CD14-positive monocyte (primary cell): ENCODE data around the gene TPP2. TPM values are rescaled to one million over a fixed set of nuclear protein-coding genes. Genes with fewer than 3 reads are reported as not detected.

Source experiments
- DNase-seq, 3 donors: peaks; one replicate each; pipeline ENCODE4 v3.0.0-alpha.2; 2011 to 2022
- H2AFZ ChIP-seq: 2 replicates; pipeline ENCODE4 v1.6.0; 2012; ENCODE audit warnings: mild to moderate bottlenecking, low read depth, low read length, inconsistent platforms; ENCODE audit not compliant: insufficient read depth, poor library complexity, severe bottlenecking
- H3K27ac ChIP-seq, 2 donors: 1 replicate in 1 of 2; 2 replicates in 1 of 2; pipeline ENCODE4 v1.5.1; 2012 to 2013; ENCODE audit warnings: low read length in 2 of 2, control low read depth in 1 of 2, inconsistent platforms in 1 of 2, low read depth in 1 of 2, mild to moderate bottlenecking in 1 of 2
- H3K27me3 ChIP-seq, 2 donors: one replicate each; pipeline versions ENCODE4 v1.6.0 to v1.6.1; 2011 to 2013; ENCODE audit warnings: low read length in 2 of 2; ENCODE audit not compliant: control insufficient read depth in 2 of 2, insufficient read depth in 2 of 2
- H3K36me3 ChIP-seq, 2 donors: replicated peaks in 1 of 2; 1 replicate in 1 of 2; 2 replicates in 1 of 2; pipeline versions ENCODE4 v1.5.1 to v1.6.1; 2012 to 2013; ENCODE audit warnings: low read length in 2 of 2, control low read depth in 1 of 2, inconsistent platforms in 1 of 2, mild to moderate bottlenecking in 1 of 2; ENCODE audit not compliant: insufficient read depth in 2 of 2, control insufficient read depth in 1 of 2
- H3K4me1 ChIP-seq, 2 donors: 1 replicate in 1 of 2; 2 replicates in 1 of 2; pipeline versions ENCODE4 v1.5.1 to v1.6.1; 2012 to 2013; ENCODE audit warnings: low read length in 2 of 2, control low read depth in 1 of 2, inconsistent platforms in 1 of 2, mild to moderate bottlenecking in 1 of 2, moderate library complexity in 1 of 2; ENCODE audit not compliant: insufficient read depth in 2 of 2, control insufficient read depth in 1 of 2
- H3K4me2 ChIP-seq: replicated peaks from 2 replicates; pipeline ENCODE3; 2012; ENCODE audit warnings: low read length, moderate library complexity, mild to moderate bottlenecking; ENCODE audit not compliant: poor library complexity, severe bottlenecking; ENCODE audit errors: extremely low read depth
- H3K4me3 ChIP-seq, 3 experiments: fragments of 200-600 bp in 1 of 3; sonication (generic) in 1 of 3; replicated peaks in 1 of 3; 1 replicate in 2 of 3; 2 replicates in 1 of 3; pipeline ENCODE4 v1.5.1; 2011 to 2013; ENCODE audit warnings: low read length in 3 of 3, mild to moderate bottlenecking in 3 of 3, control low read depth in 2 of 3, low read depth in 2 of 3, inconsistent platforms in 1 of 3, moderate library complexity in 1 of 3
- H3K79me2 ChIP-seq: 2 replicates; pipeline ENCODE4 v1.6.0; 2012; ENCODE audit warnings: mild to moderate bottlenecking, control low read depth, inconsistent platforms, low read length, moderate library complexity; ENCODE audit not compliant: insufficient read depth
- H3K9ac ChIP-seq: 2 replicates; pipeline ENCODE4 v1.6.0; 2017; ENCODE audit warnings: low read length, mild to moderate bottlenecking; ENCODE audit not compliant: insufficient read depth, poor library complexity, severe bottlenecking
- H3K9me3 ChIP-seq, 2 donors: replicated peaks in 1 of 2; 1 replicate in 1 of 2; 2 replicates in 1 of 2; pipeline versions ENCODE4 v1.5.1 to v1.6.1; 2012 to 2013; ENCODE audit warnings: low read length in 2 of 2, control low read depth in 1 of 2; ENCODE audit not compliant: control insufficient read depth in 1 of 2, insufficient read depth in 1 of 2
- H4K20me1 ChIP-seq: 2 replicates; pipeline ENCODE4 v1.6.0; 2012; ENCODE audit warnings: mild to moderate bottlenecking, low read length, control low read depth, moderate library complexity; ENCODE audit not compliant: insufficient read depth
- H3K27ac Mint-ChIP-seq, 7 donors: one replicate each; pipeline ENCODE4 v1.8.0; 2020; ENCODE audit warnings: mild to moderate bottlenecking in 7 of 7, mixed read lengths in 7 of 7, moderate library complexity in 6 of 7, inconsistent platforms in 2 of 7
- H3K27me3 Mint-ChIP-seq, 3 donors: one replicate each; pipeline ENCODE4 v1.8.0; 2021 to 2022; ENCODE audit warnings: low read depth in 3 of 3, mild to moderate bottlenecking in 3 of 3, mixed read lengths in 3 of 3, moderate library complexity in 3 of 3, inconsistent platforms in 1 of 3
- H3K36me3 Mint-ChIP-seq, 2 donors: one replicate each; pipeline ENCODE4 v1.8.0; 2020; ENCODE audit warnings: mixed read lengths in 2 of 2, inconsistent platforms in 1 of 2, mild to moderate bottlenecking in 1 of 2
- H3K4me1 Mint-ChIP-seq: one replicate; pipeline ENCODE4 v1.8.0; 2020; ENCODE audit warnings: mild to moderate bottlenecking, mixed read lengths
- H3K4me3 Mint-ChIP-seq, 2 donors: one replicate each; pipeline ENCODE4 v1.8.0; 2020; ENCODE audit warnings: mild to moderate bottlenecking in 2 of 2, mixed read lengths in 2 of 2, moderate library complexity in 1 of 2
- H3K9me3 Mint-ChIP-seq, 7 donors: one replicate each; pipeline ENCODE4 v1.8.0; 2020 to 2022; ENCODE audit warnings: mixed read lengths in 7 of 7, mild to moderate bottlenecking in 6 of 7, moderate library complexity in 6 of 7, inconsistent platforms in 2 of 7
- whole genome bisulfite sequencing: methylation state at CpG from one replicate; pipeline ENCODE4 v1.1.5; 2013; ENCODE audit warnings: missing lambda C conversion rate; ENCODE audit not compliant: insufficient coverage; 5-methylcytosine and 5-hydroxymethylcytosine counted together
- intact Hi-C, 2 donors: fragments of 100-400 bp; cut with micrococcal nuclease; formaldehyde crosslinking; loops; one replicate each; pipeline versions ENCODE4 v1.15.0 to v1.15.1; 2023
- polyA plus RNA-seq, 3 donors: library from polyadenylated mRNA; depleted of rRNA in 1 of 3; unstranded in 2 of 3; stranded (reverse) in 1 of 3; fragments of 300-500 nt in 2 of 3; fragments of >200 nt in 1 of 3; fragmentation: Illumina TruSeq in 2 of 3; gene quantifications; 1 replicate in 2 of 3; 2 replicates in 1 of 3; pipeline ENCODE4 v1.2.3, GENCODE V29; 2012 to 2021
- TF ChIP-seq, protein P1 (sequence below): fragments of 200-600 bp; IDR thresholded peaks from one replicate; pipeline ENCODE4 v1.8.0; 2022; ENCODE audit warnings: antibody characterized with exemption, mild to moderate bottlenecking

TPP2 gene
- polyA plus RNA-seq, 3 donors = 18.0 to 39.7 (median 26.0) TPM

DNA sequence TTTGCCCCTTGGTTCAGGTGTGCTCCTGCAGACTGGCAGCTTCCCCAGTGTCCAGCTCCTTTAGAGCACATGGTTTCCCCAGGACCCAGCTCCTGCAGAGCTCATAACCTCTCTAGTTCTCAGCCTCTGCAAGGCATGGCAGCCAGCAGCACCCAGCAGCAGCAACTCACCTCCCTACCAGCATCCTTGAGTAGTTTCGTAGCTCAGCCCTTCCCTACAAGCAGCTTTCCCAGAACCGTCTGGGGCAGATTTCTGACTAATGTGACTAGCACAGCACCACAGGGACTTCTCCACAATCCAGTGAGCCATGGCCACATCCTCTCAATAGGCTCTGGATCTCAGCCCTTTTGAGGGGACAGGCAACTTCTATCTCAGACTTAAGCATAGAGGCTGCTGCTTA is 112.2 kb downstream of the TPP2 start:
- Histone ChIP-seq H3K4me1 (no peaks in the 10 kb centered on the region), H3K4me3 (no peak overlapping the region), H3K27ac (no peak overlapping the region), H3K4me2 (no peak overlapping the region), H3K9ac (no peak overlapping the region), H2AFZ (no peak overlapping the region), H3K9me3 (no peaks in the 10 kb centered on the region), H4K20me1 (no peaks in the 10 kb centered on the region), H3K27me3 (no peaks in the 10 kb centered on the region), H3K79me2 (no peaks in the 10 kb centered on the region), H3K36me3 (no peaks in the 10 kb centered on the region)
- no peak for DNase-seq
- Mint-ChIP-seq H3K36me3 (no peaks in the 10 kb centered on the region), H3K4me1 (no peaks in the 10 kb centered on the region), H3K27ac (no peak overlapping the region), H3K9me3 (peaks cover 0 to 3% (median 0%) of the 10 kb centered on the region in 7 donors), H3K4me3 (no peak overlapping the region), H3K27me3 (peaks cover 0 to 10% (median 4%) of the 10 kb centered on the region in 3 donors)
- 100% methylated on average over 2 of the region's 2 CpGs for WGBS
- TF ChIP-seq, protein P1, sequence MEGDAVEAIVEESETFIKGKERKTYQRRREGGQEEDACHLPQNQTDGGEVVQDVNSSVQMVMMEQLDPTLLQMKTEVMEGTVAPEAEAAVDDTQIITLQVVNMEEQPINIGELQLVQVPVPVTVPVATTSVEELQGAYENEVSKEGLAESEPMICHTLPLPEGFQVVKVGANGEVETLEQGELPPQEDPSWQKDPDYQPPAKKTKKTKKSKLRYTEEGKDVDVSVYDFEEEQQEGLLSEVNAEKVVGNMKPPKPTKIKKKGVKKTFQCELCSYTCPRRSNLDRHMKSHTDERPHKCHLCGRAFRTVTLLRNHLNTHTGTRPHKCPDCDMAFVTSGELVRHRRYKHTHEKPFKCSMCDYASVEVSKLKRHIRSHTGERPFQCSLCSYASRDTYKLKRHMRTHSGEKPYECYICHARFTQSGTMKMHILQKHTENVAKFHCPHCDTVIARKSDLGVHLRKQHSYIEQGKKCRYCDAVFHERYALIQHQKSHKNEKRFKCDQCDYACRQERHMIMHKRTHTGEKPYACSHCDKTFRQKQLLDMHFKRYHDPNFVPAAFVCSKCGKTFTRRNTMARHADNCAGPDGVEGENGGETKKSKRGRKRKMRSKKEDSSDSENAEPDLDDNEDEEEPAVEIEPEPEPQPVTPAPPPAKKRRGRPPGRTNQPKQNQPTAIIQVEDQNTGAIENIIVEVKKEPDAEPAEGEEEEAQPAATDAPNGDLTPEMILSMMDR = no peak
- intact Hi-C loops = no loop called here

DNA sequence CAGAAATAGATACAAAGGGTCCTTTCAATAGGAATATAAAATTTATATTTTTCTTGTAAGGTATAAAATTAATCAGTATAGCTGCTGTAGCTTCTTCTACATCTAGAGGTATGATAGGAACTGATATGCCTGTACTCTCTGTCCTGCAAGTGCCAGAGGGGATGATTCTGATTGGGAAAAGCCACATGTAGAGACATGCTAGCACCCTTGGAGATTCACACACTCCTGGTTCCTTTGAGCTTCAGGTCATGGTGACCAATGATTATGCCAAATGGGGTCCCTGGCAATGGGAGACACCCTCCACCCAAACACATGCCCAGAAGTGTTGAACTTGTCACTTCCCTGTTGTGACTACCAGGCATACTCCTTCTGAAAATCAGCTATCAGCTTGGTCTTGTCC is 112.8 kb downstream of the TPP2 start:
- H3K4me2 ChIP-seq = no peak overlapping the region
- Mint-ChIP-seq H3K4me1 (no peaks in the 10 kb centered on the region), H3K4me3 (no peak overlapping the region), H3K27me3 (peaks cover 1 to 9% (median 7%) of the 10 kb centered on the region in 3 donors), H3K9me3 (peaks cover 0 to 5% (median 0%) of the 10 kb centered on the region in 7 donors), H3K36me3 (no peaks in the 10 kb centered on the region), H3K27ac (no peak overlapping the region)
- no peaks in the 10 kb centered on the region for H3K4me1 ChIP-seq
- no peaks in the 10 kb centered on the region for H3K36me3 ChIP-seq
- H3K4me3 ChIP-seq = no peak overlapping the region
- no peaks in the 10 kb centered on the region for H3K9me3 ChIP-seq
- H3K79me2 ChIP-seq = no peaks in the 10 kb centered on the region
- H3K27ac ChIP-seq = no peak overlapping the region
- no peak overlapping the region for H2AFZ ChIP-seq
- no peak overlapping the region for H3K9ac ChIP-seq
- intact Hi-C loops = no loop called here
- H4K20me1 ChIP-seq = no peaks in the 10 kb centered on the region
- TF ChIP-seq, protein P1 = no peak
- no peak for DNase-seq
- H3K27me3 ChIP-seq = no peaks in the 10 kb centered on the region
